SK-N-SH (cell line): Measurements from ENCODE around the gene ZNF561. TPM values are rescaled to one million over a fixed set of nuclear protein-coding genes. Genes with fewer than 3 reads are reported as not detected.

Experiments used
- CTCF ChIA-PET: fragments of 300-600, 350-600 bp; formaldehyde crosslinking; extraction: SDS; loops from one replicate; lab custom pipeline; 2021; lab: Yijun Ruan, JAX
- POLR2A ChIA-PET: fragments of 350-600 bp; sonication (Branson Sonifier 250); formaldehyde crosslinking; extraction: SDS; loops from one replicate; lab custom pipeline; 2020; ENCODE audit warnings: antibody characterized with exemption, inconsistent platforms; lab: Yijun Ruan, JAX
- DNase-seq: peaks from one replicate; pipeline ENCODE4 v3.0.0; 2012
- H2AFZ ChIP-seq: fragments of 200-600 bp; sonication (generic); 2 replicates; pipeline ENCODE4 v1.8.1; 2016; ENCODE audit warnings: antibody characterized with exemption, mild to moderate bottlenecking, low read depth
- H3F3A ChIP-seq: fragments of 200-600 bp; sonication (generic); replicated peaks from 2 replicates; pipeline ENCODE3; 2016; ENCODE audit warnings: antibody characterized with exemption, mild to moderate bottlenecking; ENCODE audit not compliant: insufficient read depth
- H3K27ac ChIP-seq, 2 experiments: fragments of 200-500 bp in 1 of 2; fragments of 200-600 bp in 1 of 2; sonication (Bioruptor generic) in 1 of 2; sonication (generic), shearing (Covaris generic) in 1 of 2; 2 replicates each; pipeline versions ENCODE4 v1.5.1 to v1.6.1; 2014 to 2016; ENCODE audit warnings: low read depth in 2 of 2, inconsistent platforms in 1 of 2, low read length in 1 of 2, mild to moderate bottlenecking in 1 of 2, mixed read lengths in 1 of 2
- H3K27me3 ChIP-seq: fragments of 200-600 bp; sonication (generic), shearing (Covaris generic); 2 replicates; pipeline ENCODE4 v1.6.1; 2016; ENCODE audit warnings: mixed run types; ENCODE audit not compliant: insufficient read depth
- H3K36me3 ChIP-seq, 2 experiments: fragments of 200-500 bp in 1 of 2; fragments of 200-600 bp in 1 of 2; sonication (Bioruptor generic) in 1 of 2; sonication (generic) in 1 of 2; replicated peaks in 1 of 2; 2 replicates each; pipeline versions ENCODE3 to v1.5.1; 2014 to 2016; ENCODE audit warnings: low read length in 1 of 2, mild to moderate bottlenecking in 1 of 2; ENCODE audit not compliant: insufficient read depth in 2 of 2, control insufficient read depth in 1 of 2
- H3K4me1 ChIP-seq, 2 experiments: fragments of 200-500 bp in 1 of 2; fragments of 200-600 bp in 1 of 2; sonication (Bioruptor generic) in 1 of 2; sonication (generic), shearing (Covaris generic) in 1 of 2; 2 replicates each; pipeline versions ENCODE4 v1.5.1 to v1.6.1; 2014 to 2016; ENCODE audit warnings: low read depth in 1 of 2, low read length in 1 of 2, mixed run types in 1 of 2; ENCODE audit not compliant: insufficient read depth in 2 of 2, control insufficient read depth in 1 of 2
- H3K4me2 ChIP-seq: fragments of 200-600 bp; sonication (generic), shearing (Covaris generic); 2 replicates; pipeline ENCODE4 v1.6.1; 2017; ENCODE audit warnings: mixed run types
- H3K4me3 ChIP-seq, 2 experiments: fragments of 200-500 bp in 1 of 2; fragments of 200-600 bp in 1 of 2; sonication (Bioruptor generic) in 1 of 2; sonication (generic), shearing (Covaris generic) in 1 of 2; 2 replicates each; pipeline versions ENCODE4 v1.5.1 to v1.8.1; 2014 to 2016; ENCODE audit warnings: low read depth in 2 of 2, inconsistent platforms in 1 of 2, low read length in 1 of 2, mild to moderate bottlenecking in 1 of 2, mixed read lengths in 1 of 2, moderate library complexity in 1 of 2
- H3K79me2 ChIP-seq: fragments of 200-600 bp; sonication (generic); 2 replicates; pipeline ENCODE4 v1.8.1; 2017; ENCODE audit warnings: mild to moderate bottlenecking; ENCODE audit not compliant: insufficient read depth
- H3K9ac ChIP-seq: fragments of 200-600 bp; sonication (generic); 2 replicates; pipeline ENCODE4 v1.6.1; 2017; ENCODE audit warnings: mixed run types
- H3K9me2 ChIP-seq: fragments of 200-600 bp; sonication (generic); 2 replicates; pipeline ENCODE4 v1.6.1; 2017; ENCODE audit warnings: mixed run types
- H3K9me3 ChIP-seq: fragments of 200-600 bp; sonication (generic); 2 replicates; pipeline ENCODE4 v1.6.1; 2017; ENCODE audit warnings: mixed run types, mild to moderate bottlenecking, moderate library complexity
- H4K20me1 ChIP-seq: fragments of 200-600 bp; sonication (generic); 2 replicates; pipeline ENCODE4 v1.6.1; 2017; ENCODE audit warnings: mild to moderate bottlenecking, mixed run types; ENCODE audit not compliant: insufficient read depth
- CTCF ChIP-seq: fragments of 200-600 bp; sonication (generic); IDR thresholded peaks from 2 replicates; pipeline ENCODE4 v1.6.1; 2017; ENCODE audit warnings: antibody characterized with exemption, mild to moderate bottlenecking, moderate library complexity
- ELF1 ChIP-seq: IDR thresholded peaks from 2 replicates; pipeline ENCODE4 v1.4.0; 2012
- EP300 ChIP-seq, 2 experiments: IDR thresholded peaks; 2 replicates each; pipeline versions ENCODE4 v1.4.0 to v1.6.1; 2012; ENCODE audit warnings: borderline replicate concordance in 1 of 2, low read depth in 1 of 2, low read length in 1 of 2
- FOXM1 ChIP-seq: IDR thresholded peaks from 2 replicates; pipeline ENCODE4 v1.4.0; 2012; ENCODE audit warnings: low read depth, mild to moderate bottlenecking
- GATA2 ChIP-seq: sonication (generic); formaldehyde crosslinking; IDR thresholded peaks from 2 replicates; pipeline ENCODE4 v1.5.0; 2020; ENCODE audit warnings: mild to moderate bottlenecking, missing genetic modification reagents
- IRF3 ChIP-seq: fragments of 150-350 bp; IDR thresholded peaks from 2 replicates; pipeline ENCODE4 v1.6.1; 2016; ENCODE audit warnings: mild to moderate bottlenecking, low read depth, low read length
- MXI1 ChIP-seq: IDR thresholded peaks from 2 replicates; pipeline ENCODE4 v1.6.1; 2012; ENCODE audit warnings: mild to moderate bottlenecking, low read depth, low read length, improper control_type of control experiment
- NRF1 ChIP-seq: IDR thresholded peaks from 2 replicates; pipeline ENCODE4 v1.6.1; 2012; ENCODE audit warnings: low read depth, mild to moderate bottlenecking, low read length
- PBX3 ChIP-seq: IDR thresholded peaks from 2 replicates; pipeline ENCODE4; 2012
- POLR2AphosphoS5 ChIP-seq: IDR thresholded peaks from 2 replicates; pipeline ENCODE4 v1.6.1; 2012; ENCODE audit warnings: low read depth, low read length
- RAD21 ChIP-seq: IDR thresholded peaks from 2 replicates; pipeline ENCODE4 v1.6.1; 2012; ENCODE audit warnings: mild to moderate bottlenecking, low read length
- RFX5 ChIP-seq: IDR thresholded peaks from 2 replicates; pipeline ENCODE4 v1.6.1; 2012; ENCODE audit warnings: mild to moderate bottlenecking, improper control_type of control experiment, low read length
- SIN3A ChIP-seq: IDR thresholded peaks from 2 replicates; pipeline ENCODE4 v1.6.1; 2012; ENCODE audit warnings: low read depth, mild to moderate bottlenecking, low read length, moderate library complexity, borderline replicate concordance
- TAF1 ChIP-seq: IDR thresholded peaks from 2 replicates; pipeline ENCODE4 v1.6.1; 2012; ENCODE audit warnings: low read depth, mild to moderate bottlenecking, low read length, moderate library complexity, borderline replicate concordance
- TCF12 ChIP-seq: IDR thresholded peaks from 2 replicates; pipeline ENCODE4 v1.4.0; 2012
- USF1 ChIP-seq: IDR thresholded peaks from 2 replicates; pipeline ENCODE4 v1.4.0; 2012; ENCODE audit warnings: low read depth, borderline replicate concordance
- USF2 ChIP-seq: fragments of 150-350 bp; IDR thresholded peaks from 2 replicates; pipeline ENCODE4 v1.6.1; 2017; ENCODE audit warnings: antibody characterized with exemption, low read length, low read depth, borderline replicate concordance
- YY1 ChIP-seq: IDR thresholded peaks from 2 replicates; pipeline ENCODE4 v1.4.0; 2012; ENCODE audit warnings: low read depth, mild to moderate bottlenecking
- ZBTB33 ChIP-seq: IDR thresholded peaks from 2 replicates; pipeline ENCODE4 v1.4.0; 2012; ENCODE audit warnings: low read depth, borderline replicate concordance
- WGBS: methylation state at CpG from one replicate; pipeline ENCODE4 v1.1.6; 2017; ENCODE audit warnings: low lambda C conversion rate; 5-methylcytosine and 5-hydroxymethylcytosine counted together
- polyA plus RNA-seq, 3 experiments: library from polyadenylated mRNA; depleted of rRNA; stranded (reverse); fragments of >200 nt; gene quantifications; 2 replicates each; pipeline ENCODE4 v1.2.3, GENCODE V29; 2012

ZNF561 gene
- polyA plus RNA-seq, 1 of the 3 experiments (the other 2 are of a cell fraction) = 18.0 TPM

- TF ChIP-seq USF2 (no peak), USF1 (no peak), TAF1 (no peak), EP300 (IDR thresholded peaks at IDR 0.05; ENCODE audit: borderline replicate concordance in 1 of 2, low read depth in 1 of 2, low read length in 1 of 2) (no peak), PBX3 (no peak), SIN3A (no peak), GATA2 (no peak)
Measured at GRCh38 chr19:9627856-9628255, 6.8 kb upstream of the ZNF561 start (continued).

GRCh38 chr19:9622531-9622930, 1.5 kb upstream of the ZNF561 start:
- Histone ChIP-seq H3K9me2 (no peaks in the 10 kb centered on the region), H3K27ac (peak overlapping the region in 1 of 2 experiments; percentile 5; a peak in 2 of 4 replicates), H2AFZ (no peak overlapping the region), H3K4me2 (peak overlapping the region; percentile 62; the same call in 1 of the 2 replicates), H3F3A (peaks cover 10% of the 10 kb centered on the region), H3K4me1 (peaks cover 5 to 6% of the 10 kb centered on the region in 2 experiments; a peak in 2 of 4 replicates), H3K4me3 (no peak overlapping the region; a peak in 1 of 4 replicates), H4K20me1 (no peaks in the 10 kb centered on the region), H3K9me3 (no peaks in the 10 kb centered on the region), H3K36me3 (peaks cover 12 to 21% of the 10 kb centered on the region in 2 experiments), H3K9ac (no peak overlapping the region), H3K27me3 (no peaks in the 10 kb centered on the region), H3K79me2 (peaks cover 38% of the 10 kb centered on the region)
- TF ChIP-seq FOXM1 (no peak), RFX5 (no peak), RAD21 (no peak), YY1 (no peak), TAF1 (no peak), ZBTB33 (no peak), CTCF (no peak), POLR2AphosphoS5 (no peak), MXI1 (no peak), NRF1 (no peak), GATA2 (no peak), IRF3 (no peak), ELF1 (no peak), EP300 (IDR thresholded peaks at IDR 0.05; ENCODE audit: borderline replicate concordance in 1 of 2, low read depth in 1 of 2, low read length in 1 of 2) (no peak), TCF12 (no peak)
- no peak for DNase-seq
- ChIA-PET POLR2A (interaction anchor here (0.8 to 2.0 kb wide), 4 partner anchors 146 to 205 kb away, joined by 3 to 15 read pairs (median 6); partner anchors contain the start of genes UBL5 and ZNF846), CTCF (interaction anchor here (0.7 to 2.3 kb wide), 4 partner anchors 146 to 174 kb away, joined by 3 to 10 read pairs (median 4); partner anchors contain the start of gene ZNF846)
- WGBS = 85% methylated on average over 2 of the region's 2 CpGs
